ENCODE data around the gene ZBTB21. TPM values are rescaled to one million over a fixed set of nuclear protein-coding genes. Genes with fewer than 3 reads are reported as not detected.

Gene ZBTB21
- total and polyA plus RNA-seq, 2 of the 4 experiments (the other 2 are of a cell fraction), result 6.8 to 12.0 TPM

GRCh38 chr21:42019706-42020105, 9.5 kb upstream of the ZBTB21 start:
- intact Hi-C loops (cut with micrococcal nuclease) (no loop called here), dilution Hi-C loops (cut with HindIII; ENCODE audit: low sequenced_read_pairs, unreplicated experiment) (no loop called here), in situ Hi-C loops (cut with MboI; ENCODE audit: low sequenced_read_pairs) (no loop called here)
- Histone ChIP-seq H2AK5ac (ENCODE audit: low read depth, low read length) (no peak overlapping the region), H3K36me3 (ENCODE audit: control insufficient read depth, insufficient read depth, low read length) (no peaks in the 10 kb centered on the region), H3K18ac (ENCODE audit: low read depth, low read length) (no peak overlapping the region), H3K9me3 (ENCODE audit: control insufficient read depth, insufficient read depth, low read length) (peaks cover 2% of the 10 kb centered on the region; the same call in 1 of the 2 replicates), H2BK5ac (ENCODE audit: low read depth, low read length, poor library complexity, severe bottlenecking) (no peak overlapping the region), H3K56ac (ENCODE audit: extremely low read depth, insufficient read depth, low read length) (no peak overlapping the region), H2AK9ac (replicated peaks; ENCODE audit: low read depth, low read length, poor library complexity) (no peak overlapping the region), H3K4ac (ENCODE audit: low read depth, low read length) (no peak overlapping the region), H2BK120ac (ENCODE audit: low read depth, low read length) (no peak overlapping the region), H3K23ac (ENCODE audit: low read depth, low read length) (no peak overlapping the region), H3K9me1 (ENCODE audit: insufficient read depth, low read length) (0 out of 2 replicates have a peak, but pooled peaks cover 6% of the 10 kb centered on the region), H2BK15ac (ENCODE audit: low read depth, low read length) (no peak overlapping the region), H3K4me2 (ENCODE audit: low read depth, low read length) (no peak overlapping the region), H2AFZ (replicated peaks; ENCODE audit: low read length, poor library complexity) (no peak overlapping the region), H4K91ac (ENCODE audit: insufficient read depth, low read depth, low read length) (no peak overlapping the region), H3K4me3 (ENCODE audit: insufficient read depth, low read depth, low read length) (no peak overlapping the region), H3K9ac (ENCODE audit: low read depth, low read length) (no peak overlapping the region), H4K20me1 (ENCODE audit: insufficient read depth, low read length) (no peaks in the 10 kb centered on the region), H3K4me1 (ENCODE audit: control insufficient read depth, insufficient read depth, low read length) (no peaks in the 10 kb centered on the region), H3K27me3 (ENCODE audit: control insufficient read depth, insufficient read depth, low read length) (no peaks in the 10 kb centered on the region), H4K5ac (ENCODE audit: low read depth, low read length) (no peak overlapping the region), H3K14ac (replicated peaks; ENCODE audit: low read depth, low read length) (no peak overlapping the region), H3K79me1 (ENCODE audit: low read depth in 1 of 2, low read length in 2 of 2) (no peaks in the 10 kb centered on the region), H2BK20ac (ENCODE audit: low read depth, low read length) (no peak overlapping the region), H3K27ac (ENCODE audit: insufficient read depth, low read length) (no peak overlapping the region), H4K8ac (ENCODE audit: low read depth in 2 of 2, low read length in 2 of 2) (no peak overlapping the region)
- no peak for ATAC-seq (ENCODE audit: low read depth)
- WGBS, 2 experiments (ENCODE audit: extremely low coverage in 2 of 2, insufficient read length in 1 of 2), result 88% methylated on average over 5 of the region's 6 CpGs; no CpG with 5 or more reads in 1 of the 2 experiments
- POLR2A ChIA-PET (ENCODE audit: unreplicated experiment), result no interaction called here
- DNase-seq, result no peak
- BruUV-seq (replicated peaks), result no TSS peak
- TF ChIP-seq MXI1 (IDR thresholded peaks at IDR 0.05; ENCODE audit: borderline replicate concordance, low read depth, low read length), result no peak
- TF ChIP-seq CTCF (conservative IDR thresholded peaks at IDR 0.05; ENCODE audit: low read depth, low read length), result no peak
- TF ChIP-seq MAFK (IDR thresholded peaks at IDR 0.05; ENCODE audit: low read depth, low read length), result no peak
- no peak for TF ChIP-seq CEBPB (IDR thresholded peaks at IDR 0.05; ENCODE audit: low read depth, low read length)
- no peak for TF ChIP-seq POLR2A (IDR thresholded peaks at IDR 0.05; ENCODE audit: low read depth, low read length)
- no peak for TF ChIP-seq USF2 (IDR thresholded peaks at IDR 0.05; ENCODE audit: low read depth, low read length)
- no peak for TF ChIP-seq ELK1 (IDR thresholded peaks at IDR 0.05; ENCODE audit: borderline replicate concordance, low read depth, low read length)
- TF ChIP-seq MAZ (IDR thresholded peaks at IDR 0.05; ENCODE audit: borderline replicate concordance, low read depth, low read length), result no peak
- no peak for TF ChIP-seq BHLHE40 (IDR thresholded peaks at IDR 0.05; ENCODE audit: low read depth, low read length)
- TF ChIP-seq RFX5 (IDR thresholded peaks at IDR 0.05; ENCODE audit: low read depth, low read length), result no peak
- no peak for TF ChIP-seq CHD1 (IDR thresholded peaks at IDR 0.05; ENCODE audit: low read depth, low read length)
- no peak for TF ChIP-seq RCOR1 (IDR thresholded peaks at IDR 0.05; ENCODE audit: insufficient replicate concordance, low read length)
- no peak for TF ChIP-seq NFE2L2 (IDR thresholded peaks at IDR 0.05; ENCODE audit: low read depth, low read length)
- no peak for TF ChIP-seq RAD21 (IDR thresholded peaks at IDR 0.05; ENCODE audit: low read length)
- TF ChIP-seq FOS (IDR thresholded peaks at IDR 0.05; ENCODE audit: low read depth, low read length), result no peak
- CTCF ChIA-PET, result interaction anchor here (0.5 kb wide), 1 partner anchor 17 kb away, joined by 3 read pairs; no protein-coding TSS in a partner anchor
